Measurements from ENCODE around the gene ACP7.

DNA sequence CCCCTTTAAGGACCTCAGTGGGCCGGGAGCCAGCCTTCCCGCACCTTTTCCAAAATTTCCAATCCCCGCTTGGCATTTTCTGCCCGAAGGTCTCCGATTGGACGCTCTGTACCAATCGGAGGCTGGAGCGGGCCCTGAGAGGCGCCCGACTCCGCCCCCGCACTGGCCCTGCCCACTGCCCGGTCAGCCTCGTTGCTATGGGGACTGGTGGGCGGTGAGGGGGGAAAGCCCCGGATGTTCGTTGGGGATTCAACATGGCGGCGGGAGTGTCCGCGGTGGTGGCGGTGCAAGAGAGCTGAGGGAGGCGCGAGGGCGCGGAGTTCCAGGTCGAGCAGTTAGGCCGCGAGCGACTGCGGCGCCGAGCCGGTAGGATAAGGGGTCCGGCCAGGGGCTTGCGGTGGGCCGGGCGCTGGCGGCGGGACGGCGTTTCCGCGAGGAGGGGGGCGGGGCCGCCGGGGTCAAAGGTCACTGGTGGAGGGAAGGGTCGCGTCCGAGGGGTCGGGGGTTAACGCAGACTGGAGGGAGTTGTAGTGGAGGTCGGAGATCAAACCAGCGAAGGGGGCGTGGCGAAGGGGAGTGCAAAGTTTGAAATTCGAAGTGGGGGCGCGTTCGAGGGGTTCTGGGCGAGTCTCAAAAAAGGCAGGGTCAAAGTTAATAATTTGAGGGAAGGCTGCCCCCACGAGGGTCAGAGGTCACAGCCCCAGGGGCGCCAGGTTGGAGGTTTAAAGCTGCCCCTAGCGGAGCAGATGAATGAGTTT, 41.6 kb downstream of the ACP7 start, which contains the start of gene PAK4:
- TF ChIP-seq, protein P1, sequence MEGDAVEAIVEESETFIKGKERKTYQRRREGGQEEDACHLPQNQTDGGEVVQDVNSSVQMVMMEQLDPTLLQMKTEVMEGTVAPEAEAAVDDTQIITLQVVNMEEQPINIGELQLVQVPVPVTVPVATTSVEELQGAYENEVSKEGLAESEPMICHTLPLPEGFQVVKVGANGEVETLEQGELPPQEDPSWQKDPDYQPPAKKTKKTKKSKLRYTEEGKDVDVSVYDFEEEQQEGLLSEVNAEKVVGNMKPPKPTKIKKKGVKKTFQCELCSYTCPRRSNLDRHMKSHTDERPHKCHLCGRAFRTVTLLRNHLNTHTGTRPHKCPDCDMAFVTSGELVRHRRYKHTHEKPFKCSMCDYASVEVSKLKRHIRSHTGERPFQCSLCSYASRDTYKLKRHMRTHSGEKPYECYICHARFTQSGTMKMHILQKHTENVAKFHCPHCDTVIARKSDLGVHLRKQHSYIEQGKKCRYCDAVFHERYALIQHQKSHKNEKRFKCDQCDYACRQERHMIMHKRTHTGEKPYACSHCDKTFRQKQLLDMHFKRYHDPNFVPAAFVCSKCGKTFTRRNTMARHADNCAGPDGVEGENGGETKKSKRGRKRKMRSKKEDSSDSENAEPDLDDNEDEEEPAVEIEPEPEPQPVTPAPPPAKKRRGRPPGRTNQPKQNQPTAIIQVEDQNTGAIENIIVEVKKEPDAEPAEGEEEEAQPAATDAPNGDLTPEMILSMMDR (conservative IDR thresholded peaks at IDR 0.05; ENCODE audit: low read depth, low read length), result no peak
- TF ChIP-seq BHLHE40 (IDR thresholded peaks at IDR 0.05; ENCODE audit: low read depth, low read length) (no peak), MAFK (IDR thresholded peaks at IDR 0.05; ENCODE audit: low read depth, low read length) (no peak), RFX5 (IDR thresholded peaks at IDR 0.05; ENCODE audit: low read depth, low read length) (0 out of 2 replicates have a peak, but pooled peaks have one; percentile 7), POLR2A (IDR thresholded peaks at IDR 0.05; ENCODE audit: low read depth, low read length) (peak; percentile 59; the same call in 1 of the 2 replicates), FOS (IDR thresholded peaks at IDR 0.05; ENCODE audit: low read depth, low read length) (peak; percentile 62; the same call in 1 of the 2 replicates), RAD21 (IDR thresholded peaks at IDR 0.05; ENCODE audit: low read length) (no peak), CEBPB (IDR thresholded peaks at IDR 0.05; ENCODE audit: low read depth, low read length) (no peak), SMC3 (IDR thresholded peaks at IDR 0.05; ENCODE audit: low read depth, low read length) (no peak), MAZ (IDR thresholded peaks at IDR 0.05; ENCODE audit: borderline replicate concordance, low read depth, low read length) (peak; percentile 81; the same call in 1 of the 2 replicates), MXI1 (IDR thresholded peaks at IDR 0.05; ENCODE audit: borderline replicate concordance, low read depth, low read length) (peak; percentile 65; the same call in 1 of the 2 replicates)
- TF ChIP-seq, protein P2, sequence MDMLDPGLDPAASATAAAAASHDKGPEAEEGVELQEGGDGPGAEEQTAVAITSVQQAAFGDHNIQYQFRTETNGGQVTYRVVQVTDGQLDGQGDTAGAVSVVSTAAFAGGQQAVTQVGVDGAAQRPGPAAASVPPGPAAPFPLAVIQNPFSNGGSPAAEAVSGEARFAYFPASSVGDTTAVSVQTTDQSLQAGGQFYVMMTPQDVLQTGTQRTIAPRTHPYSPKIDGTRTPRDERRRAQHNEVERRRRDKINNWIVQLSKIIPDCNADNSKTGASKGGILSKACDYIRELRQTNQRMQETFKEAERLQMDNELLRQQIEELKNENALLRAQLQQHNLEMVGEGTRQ (IDR thresholded peaks at IDR 0.05; ENCODE audit: low read depth, low read length), result no peak
